Fibroblast of the conjunctiva (primary cell): ENCODE measurements around the gene PBRM1.
A peak's percentile ranks its signal among the peaks of the same experiment; 100 is the strongest.
"Not testable (repeated sequence)": the region's sequence is repeated elsewhere in the genome, so short reads cannot be mapped to it uniquely, and the experiment has no call there.

ENCODE experiments used
- DNase-seq: peaks from one replicate; pipeline ENCODE4 v3.0.0-alpha.2; 2010; ENCODE audit warnings: low read depth

PBRM1 gene

GRCh38 chr3:52704611-52705437 is 19.1 kb upstream of the PBRM1 start:
- DNase-seq: no peak

- DNase-seq: no peak
Measured at GRCh38 chr3:52703341-52703740, 17.6 kb upstream of the PBRM1 start.

- no peak for DNase-seq
Measured at GRCh38 chr3:52697632-52697965, 11.9 kb upstream of the PBRM1 start.

- no peak for DNase-seq
Measured at GRCh38 chr3:52696830-52697631, 11.3 kb upstream of the PBRM1 start.

- no peak for DNase-seq
Measured at GRCh38 chr3:52695798-52696671, 10.3 kb upstream of the PBRM1 start.

GRCh38 chr3:52694528-52695189 is 8.9 kb upstream of the PBRM1 start:
- DNase-seq: no peak

GRCh38 chr3:52693071-52693470 is 7.4 kb upstream of the PBRM1 start:
- no peak for DNase-seq

GRCh38 chr3:52690560-52690959 is 4.8 kb upstream of the PBRM1 start:
- no peak for DNase-seq

- DNase-seq: no peak
Measured at GRCh38 chr3:52689151-52689550, 3.4 kb upstream of the PBRM1 start.

GRCh38 chr3:52688266-52688665 is 2.6 kb upstream of the PBRM1 start:
- DNase-seq: no peak

GRCh38 chr3:52685285-52685708 is 416 bp downstream of the PBRM1 start:
- no peak for DNase-seq

GRCh38 chr3:52684184-52684583 is 1.5 kb downstream of the PBRM1 start:
- DNase-seq: no peak

- no peak for DNase-seq
Measured at GRCh38 chr3:52683611-52684010, 2.1 kb downstream of the PBRM1 start.

- DNase-seq: peak; percentile 81
Measured at GRCh38 chr3:52682016-52682415, 3.7 kb downstream of the PBRM1 start.

- no peak for DNase-seq
Measured at GRCh38 chr3:52681596-52681995, 4.1 kb downstream of the PBRM1 start.

- DNase-seq: no peak
Measured at GRCh38 chr3:52679811-52680210, 5.9 kb downstream of the PBRM1 start.

- DNase-seq: peak; percentile 78
Measured at GRCh38 chr3:52679199-52679538, 6.5 kb downstream of the PBRM1 start.

GRCh38 chr3:52678265-52679198 is 7.2 kb downstream of the PBRM1 start:
- DNase-seq: no peak

GRCh38 chr3:52676201-52676600 is 9.5 kb downstream of the PBRM1 start:
- not testable (repeated sequence) for DNase-seq

GRCh38 chr3:52671676-52672075 is 14.0 kb downstream of the PBRM1 start:
- no peak for DNase-seq
